Endothelial cell of umbilical vein (primary cell): ENCODE results near the gene PASD1. TPM values are rescaled to one million over a fixed set of nuclear protein-coding genes. Genes with fewer than 3 reads are reported as not detected.

Experiments
- BruUV-seq: library from RNA; stranded (reverse); fragments of 400-500 nt; replicated peaks from 2 replicates; lab custom pipeline; 2021; lab: Mats Ljungman, UMichigan
- CTCF ChIA-PET: fragments of 300-600, 350-600 bp; sonication (Branson Sonifier 250); formaldehyde crosslinking; loops from one replicate; lab custom pipeline; 2021; ENCODE audit warnings: antibody characterized with exemption, inconsistent platforms; lab: Charles Lee
- POLR2A ChIA-PET: fragments of 300-600, 350-600 bp; sonication (Branson Sonifier 250); formaldehyde crosslinking; loops from one replicate; lab custom pipeline; 2021; ENCODE audit warnings: antibody characterized with exemption, inconsistent platforms; lab: Charles Lee
- DNase-seq: peaks from one replicate; pipeline ENCODE4 v3.0.0-alpha.2; 2011; ENCODE audit warnings: low read depth, low spot score
- FAIRE-seq: peaks from 2 replicates; lab custom pipeline; 2011; peaks lifted over from hg19 to GRCh38; lab: Jason Lieb, UNC
- H2AFZ ChIP-seq: 2 replicates; pipeline ENCODE4 v1.6.0; 2012; ENCODE audit warnings: low read depth, low read length, control low read depth, inconsistent platforms
- H3K27ac ChIP-seq: 2 replicates; pipeline ENCODE4 v1.5.1; 2011; ENCODE audit warnings: low read depth, mild to moderate bottlenecking, control low read depth, low read length, moderate library complexity; ENCODE audit not compliant: insufficient read depth
- H3K27me3 ChIP-seq, 2 experiments: 2 replicates each; pipeline versions ENCODE4 v1.6.0 to v1.6.1; 2011; ENCODE audit warnings: low read length in 2 of 2, mixed read lengths in 1 of 2; ENCODE audit not compliant: control insufficient read depth in 2 of 2, insufficient read depth in 2 of 2
- H3K36me3 ChIP-seq, 2 experiments: 2 replicates in 1 of 2; 3 replicates in 1 of 2; pipeline ENCODE4 v1.5.1; 2011; ENCODE audit warnings: low read length in 2 of 2, mild to moderate bottlenecking in 1 of 2, moderate library complexity in 1 of 2; ENCODE audit not compliant: control insufficient read depth in 2 of 2, insufficient read depth in 2 of 2; ENCODE audit errors: extremely low read depth in 1 of 2
- H3K4me1 ChIP-seq: 3 replicates; pipeline ENCODE4 v1.5.1; 2011; ENCODE audit warnings: mild to moderate bottlenecking, low read length; ENCODE audit not compliant: control insufficient read depth, insufficient read depth; ENCODE audit errors: extremely low read depth
- H3K4me2 ChIP-seq: 2 replicates; pipeline ENCODE4 v1.6.1; 2011; ENCODE audit warnings: low read length, control low read depth, mixed read lengths; ENCODE audit not compliant: insufficient read depth
- H3K4me3 ChIP-seq, 3 experiments: fragments of 200-600 bp in 1 of 3; sonication (generic), shearing (Covaris generic) in 1 of 3; replicated peaks in 1 of 3; 2 replicates each; pipeline ENCODE4 v1.5.1; 2011 to 2016; ENCODE audit warnings: control low read depth in 3 of 3, low read length in 3 of 3, mild to moderate bottlenecking in 2 of 3, inconsistent platforms in 1 of 3, low read depth in 1 of 3, moderate library complexity in 1 of 3; ENCODE audit not compliant: insufficient read depth in 1 of 3
- H3K79me2 ChIP-seq: 2 replicates; pipeline ENCODE4 v1.6.0; 2012; ENCODE audit warnings: low read length, inconsistent platforms; ENCODE audit not compliant: control insufficient read depth, insufficient read depth
- H3K9ac ChIP-seq: replicated peaks from 2 replicates; pipeline ENCODE3; 2011; ENCODE audit warnings: low read length, control low read depth; ENCODE audit not compliant: insufficient read depth; ENCODE audit errors: extremely low read depth
- H3K9me1 ChIP-seq: replicated peaks from 3 replicates; pipeline ENCODE4 v1.6.0; 2011; ENCODE audit warnings: mild to moderate bottlenecking, low read length; ENCODE audit not compliant: control insufficient read depth, insufficient read depth; ENCODE audit errors: extremely low read depth
- H3K9me3 ChIP-seq: replicated peaks from 2 replicates; pipeline ENCODE4 v1.5.1; 2012; ENCODE audit warnings: low read length, inconsistent platforms; ENCODE audit not compliant: control insufficient read depth, insufficient read depth
- H4K20me1 ChIP-seq: replicated peaks from 2 replicates; pipeline ENCODE3; 2011; ENCODE audit warnings: mild to moderate bottlenecking, low read length; ENCODE audit not compliant: control insufficient read depth, insufficient read depth; ENCODE audit errors: extremely low read depth
- CTCF ChIP-seq, 2 donors: IDR thresholded peaks; 1 replicate in 1 of 2; 2 replicates in 1 of 2; pipeline ENCODE4 v1.5.1; 2011; ENCODE audit warnings: low read length in 2 of 2, mild to moderate bottlenecking in 2 of 2, moderate library complexity in 2 of 2, control low read depth in 1 of 2, inconsistent platforms in 1 of 2, low read depth in 1 of 2; ENCODE audit not compliant: insufficient read depth in 1 of 2; ENCODE audit errors: extremely low read depth in 1 of 2
- EZH2 ChIP-seq: IDR thresholded peaks from 2 replicates; pipeline ENCODE4 v1.6.1; 2012; ENCODE audit warnings: borderline replicate concordance, low read depth, mild to moderate bottlenecking, moderate library complexity, low read length, inconsistent platforms; ENCODE audit not compliant: severe bottlenecking
- FOS ChIP-seq: IDR thresholded peaks from 2 replicates; pipeline ENCODE4 v1.6.1; 2011; ENCODE audit warnings: mild to moderate bottlenecking, low read length, moderate library complexity, borderline replicate concordance; ENCODE audit not compliant: insufficient read depth
- GATA2 ChIP-seq: IDR thresholded peaks from 2 replicates; pipeline ENCODE4 v1.7.0; 2011; ENCODE audit warnings: low read depth, mild to moderate bottlenecking, moderate library complexity, mixed read lengths, low read length; ENCODE audit not compliant: insufficient read length, insufficient read depth
- JUN ChIP-seq: IDR thresholded peaks from 2 replicates; pipeline ENCODE4 v1.6.1; 2011; ENCODE audit warnings: borderline replicate concordance, low read depth; ENCODE audit not compliant: insufficient read length, insufficient read depth
- MAX ChIP-seq: IDR thresholded peaks from 2 replicates; pipeline ENCODE4 v1.6.1; 2011; ENCODE audit not compliant: insufficient read depth, insufficient read length
- MYC ChIP-seq: IDR thresholded peaks from one replicate; pipeline ENCODE4 v1.6.1; 2011; ENCODE audit warnings: mild to moderate bottlenecking, low read depth, low read length
- POLR2A ChIP-seq: IDR thresholded peaks from 2 replicates; pipeline ENCODE4 v1.6.1; 2012; ENCODE audit warnings: low read depth, mild to moderate bottlenecking, control low read depth, low read length
- POLR2AphosphoS5 ChIP-seq: IDR thresholded peaks from 2 replicates; pipeline ENCODE4 v1.6.1; 2012; ENCODE audit warnings: low read depth, mild to moderate bottlenecking, control low read depth, low read length, moderate library complexity; ENCODE audit not compliant: insufficient read depth
- dilution Hi-C: fragments of 300-500 bp; cut with MboI; formaldehyde crosslinking; loops from one replicate; pipeline ENCODE4 v1.15.0; 2019; ENCODE audit warnings: low sequenced_read_pairs; ENCODE audit not compliant: extremely low pct_ligation_motif_present
- intact Hi-C: fragments of 100-400 bp; cut with micrococcal nuclease; formaldehyde crosslinking; loops from one replicate; pipeline ENCODE4 v1.10.0; 2022
- polyA plus RNA-seq, 4 experiments: library from polyadenylated mRNA; depleted of rRNA in 3 of 4; stranded (reverse) in 3 of 4; unstranded in 1 of 4; fragments of >200 nt; gene quantifications; 2 replicates each; pipeline versions ENCODE4 v1.2.1 to v1.2.3, GENCODE V29; 2011 to 2012; ENCODE audit warnings: missing spikeins in 1 of 4
- total RNA-seq: library from RNA; stranded (reverse); gene quantifications from 2 replicates; pipeline ENCODE4 v1.2.3, GENCODE V29; 2021

Gene PASD1
- total and polyA plus RNA-seq, 2 donors (not counting 3 experiments of a cell fraction or from before 2014, with no cell fraction given) = not detected

DNA sequence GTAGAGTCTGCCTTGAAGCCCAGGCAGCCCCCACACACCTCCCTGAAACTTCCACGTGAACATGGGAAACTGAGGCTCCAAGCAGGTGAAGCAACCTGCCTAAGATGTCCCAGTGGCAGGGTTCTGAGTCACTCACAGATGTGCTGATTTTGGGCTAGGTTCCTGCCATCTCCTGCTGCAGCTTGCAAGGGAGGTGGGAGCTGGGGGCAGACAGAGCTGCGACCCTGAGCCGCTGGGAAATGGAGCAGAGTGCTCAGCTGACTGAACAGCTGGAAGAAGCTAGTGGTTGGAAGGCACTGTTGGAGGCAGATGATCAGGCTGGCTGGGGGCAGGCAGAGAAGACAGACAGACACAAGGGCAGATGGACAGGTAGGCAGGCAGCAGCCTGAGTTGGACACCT, 148.8 kb downstream of the PASD1 start:
- Histone ChIP-seq H3K27me3 (no peaks in the 10 kb centered on the region), H3K79me2 (no peaks in the 10 kb centered on the region), H4K20me1 (no peaks in the 10 kb centered on the region), H3K27ac (no peak overlapping the region), H3K4me3 (no peak overlapping the region), H2AFZ (no peak overlapping the region), H3K9me3 (no peaks in the 10 kb centered on the region), H3K9me1 (no peaks in the 10 kb centered on the region), H3K36me3 (no peaks in the 10 kb centered on the region), H3K4me1 (no peaks in the 10 kb centered on the region), H3K4me2 (no peak overlapping the region), H3K9ac (no peak overlapping the region)
- DNase-seq (no peak), FAIRE-seq (no peak)
- no TSS peak for BruUV-seq
- intact Hi-C loops (no loop called here), dilution Hi-C loops (no loop called here)
- ChIA-PET POLR2A (no interaction called here), CTCF (interaction anchor here (0.8 to 0.9 kb wide), 2 partner anchors 921 to 1109 kb away, joined by 3 to 5 read pairs; no protein-coding TSS in a partner anchor)
- TF ChIP-seq MAX = no peak
- TF ChIP-seq EZH2 = no peak
- TF ChIP-seq GATA2 = no peak
- no peak for TF ChIP-seq POLR2A
- no peak for TF ChIP-seq POLR2AphosphoS5
- TF ChIP-seq CTCF (IDR thresholded peaks at IDR 0.05; ENCODE audit: extremely low read depth in 1 of 2, insufficient read depth in 1 of 2, low read depth in 1 of 2, low read length in 2 of 2) = no peak
- TF ChIP-seq MYC = no peak
- TF ChIP-seq FOS = no peak
- no peak for TF ChIP-seq JUN
